ENCODE data around the gene SDR42E2.

DNA sequence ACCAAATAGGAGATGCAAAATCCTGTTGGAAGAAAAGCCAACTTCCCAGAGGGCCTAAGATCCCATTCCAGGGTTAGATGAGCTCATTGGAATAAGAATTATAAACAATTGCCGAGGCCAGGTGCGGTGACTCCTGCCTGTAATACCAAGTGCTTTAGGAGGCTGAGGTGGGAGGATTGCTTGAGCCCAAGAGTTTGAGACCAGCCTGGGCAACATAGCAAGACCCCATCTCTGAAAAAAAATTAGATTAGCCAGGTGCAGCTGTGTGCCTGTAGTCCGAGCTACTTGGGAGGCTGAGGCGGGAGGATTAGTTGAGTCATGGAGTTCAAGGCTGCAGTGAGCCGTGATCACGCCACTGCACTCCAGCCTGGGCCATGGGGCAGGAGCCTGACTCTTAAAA lies 17.8 kb upstream of the SDR42E2 start:
- TF ChIP-seq YY1 (IDR thresholded peaks at IDR 0.05) = no peak
- no peak for TF ChIP-seq CTCF (IDR thresholded peaks at IDR 0.05; ENCODE audit: low read depth, low read length, missing input control)
- no peak for TF ChIP-seq GABPA (IDR thresholded peaks at IDR 0.05 in 1 of 2, conservative IDR thresholded peaks at IDR 0.05 in 1 of 2)
- TF ChIP-seq TAF1 (conservative IDR thresholded peaks at IDR 0.05) = no peak
- no peak for TF ChIP-seq FOXA1 (IDR thresholded peaks at IDR 0.05)
- TF ChIP-seq ZBTB33 (IDR thresholded peaks at IDR 0.05) = no peak
- no peak for TF ChIP-seq MAX (IDR thresholded peaks at IDR 0.05)
